HG03342 (cell line): ENCODE measurements around the gene SDR39U1.

Experiments
- ATAC-seq: cut with Tn5 transposase; IDR thresholded peaks from one replicate; pipeline ENCODE4 v1.9.1; 2021; ENCODE audit warnings: mild to moderate bottlenecking, moderate library complexity; ENCODE audit not compliant: unreplicated experiment

SDR39U1 gene

GRCh38 chr14:24443053-24443665, 583 bp upstream of the SDR39U1 start:
- ATAC-seq = no peak

- no peak for ATAC-seq
Observed at GRCh38 chr14:24441904-24442239, 704 bp downstream of the SDR39U1 start.

- ATAC-seq = no peak
Observed at GRCh38 chr14:24441485-24441884, 1.1 kb downstream of the SDR39U1 start.

GRCh38 chr14:24440606-24441399, 1.8 kb downstream of the SDR39U1 start:
- no peak for ATAC-seq

- no peak for ATAC-seq
Observed at GRCh38 chr14:24439830-24440605, 2.6 kb downstream of the SDR39U1 start.

GRCh38 chr14:24439257-24439656, 3.3 kb downstream of the SDR39U1 start:
- no peak for ATAC-seq

- no peak for ATAC-seq
Observed at GRCh38 chr14:24438223-24439097, 4.1 kb downstream of the SDR39U1 start.

GRCh38 chr14:24437736-24438067, 4.9 kb downstream of the SDR39U1 start:
- ATAC-seq = no peak

- no peak for ATAC-seq
Observed at GRCh38 chr14:24437020-24437735, 5.4 kb downstream of the SDR39U1 start.

- ATAC-seq = no peak
Observed at GRCh38 chr14:24436355-24437019, 6.1 kb downstream of the SDR39U1 start.

- ATAC-seq = no peak
Observed at GRCh38 chr14:24435998-24436354, 6.6 kb downstream of the SDR39U1 start.

- ATAC-seq = no peak
Observed at GRCh38 chr14:24435192-24435810, 7.3 kb downstream of the SDR39U1 start.

- no peak for ATAC-seq
Observed at GRCh38 chr14:24434676-24435075, 7.9 kb downstream of the SDR39U1 start.

- no peak for ATAC-seq
Observed at GRCh38 chr14:24434036-24434435, 8.5 kb downstream of the SDR39U1 start.

- ATAC-seq = no peak
Observed at GRCh38 chr14:24432259-24433131, 10.1 kb downstream of the SDR39U1 start.

GRCh38 chr14:24431569-24432258, 10.9 kb downstream of the SDR39U1 start:
- peak; percentile 59 for ATAC-seq

GRCh38 chr14:24430682-24431568, 11.7 kb downstream of the SDR39U1 start:
- no peak for ATAC-seq
